HG03135 (cell line): Measurements from ENCODE around the gene RRP9.

Source experiments
- ATAC-seq: cut with Tn5 transposase; IDR thresholded peaks from one replicate; pipeline ENCODE4 v1.9.1; 2021; ENCODE audit warnings: mild to moderate bottlenecking, moderate library complexity; ENCODE audit not compliant: unreplicated experiment

RRP9 gene

DNA sequence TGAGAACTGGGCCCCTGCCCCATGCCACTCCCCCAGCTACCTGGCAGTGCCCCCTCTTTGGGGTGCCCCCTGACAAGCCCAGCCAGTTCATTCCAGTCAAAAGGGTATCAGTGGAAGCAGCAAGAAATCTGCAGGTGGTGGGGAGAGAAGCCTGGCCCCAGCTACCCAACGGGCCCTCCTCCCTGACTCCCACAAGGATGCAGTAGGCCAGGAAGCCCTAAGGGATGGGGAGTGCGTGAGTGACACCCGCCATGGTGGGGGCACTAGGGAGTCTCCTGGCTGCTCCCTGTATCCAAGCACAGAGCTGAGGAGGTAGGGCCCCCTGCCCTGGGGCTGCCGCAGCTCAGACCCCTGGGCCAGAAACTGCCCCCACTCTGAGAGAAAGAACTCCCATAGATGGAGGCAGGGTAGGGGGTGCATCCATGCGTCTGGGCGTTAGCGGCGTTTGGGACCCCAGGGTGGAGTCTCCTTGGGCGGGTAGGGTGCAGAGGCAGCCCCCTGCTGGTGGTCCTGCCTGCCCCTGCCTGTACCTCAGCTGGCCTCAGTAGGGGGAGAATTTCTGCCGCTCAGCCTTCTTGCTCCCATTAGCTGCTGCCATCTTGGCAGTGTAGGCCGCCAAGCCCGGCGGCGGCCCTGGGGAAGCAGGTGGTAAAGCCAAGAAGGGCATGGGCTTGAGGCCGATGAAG is 16.0 kb upstream of the RRP9 start:
- ATAC-seq, result no peak

DNA sequence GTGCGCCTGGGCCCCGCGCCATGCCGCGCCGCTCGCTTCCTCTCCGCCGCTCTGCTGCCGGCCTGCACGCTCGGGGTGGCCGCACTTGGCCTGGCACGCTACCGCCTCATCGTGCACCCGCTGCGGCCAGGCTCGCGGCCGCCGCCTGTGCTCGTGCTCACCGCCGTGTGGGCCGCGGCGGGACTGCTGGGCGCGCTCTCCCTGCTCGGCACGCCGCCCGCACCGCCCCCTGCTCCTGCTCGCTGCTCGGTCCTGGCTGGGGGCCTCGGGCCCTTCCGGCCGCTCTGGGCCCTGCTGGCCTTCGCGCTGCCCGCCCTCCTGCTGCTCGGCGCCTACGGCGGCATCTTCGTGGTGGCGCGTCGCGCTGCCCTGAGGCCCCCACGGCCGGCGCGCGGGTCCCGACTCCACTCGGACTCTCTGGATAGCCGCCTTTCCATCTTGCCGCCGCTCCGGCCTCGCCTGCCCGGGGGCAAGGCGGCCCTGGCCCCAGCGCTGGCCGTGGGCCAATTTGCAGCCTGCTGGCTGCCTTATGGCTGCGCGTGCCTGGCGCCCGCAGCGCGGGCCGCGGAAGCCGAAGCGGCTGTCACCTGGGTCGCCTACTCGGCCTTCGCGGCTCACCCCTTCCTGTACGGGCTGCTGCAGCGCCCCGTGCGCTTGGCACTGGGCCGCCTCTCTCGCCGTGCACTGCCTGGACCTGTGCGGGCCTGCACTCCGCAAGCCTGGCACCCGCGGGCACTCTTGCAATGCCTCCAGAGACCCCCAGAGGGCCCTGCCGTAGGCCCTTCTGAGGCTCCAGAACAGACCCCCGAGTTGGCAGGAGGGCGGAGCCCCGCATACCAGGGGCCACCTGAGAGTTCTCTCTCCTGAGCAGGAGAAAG is 14.4 kb upstream of the RRP9 start:
- no peak for ATAC-seq

DNA sequence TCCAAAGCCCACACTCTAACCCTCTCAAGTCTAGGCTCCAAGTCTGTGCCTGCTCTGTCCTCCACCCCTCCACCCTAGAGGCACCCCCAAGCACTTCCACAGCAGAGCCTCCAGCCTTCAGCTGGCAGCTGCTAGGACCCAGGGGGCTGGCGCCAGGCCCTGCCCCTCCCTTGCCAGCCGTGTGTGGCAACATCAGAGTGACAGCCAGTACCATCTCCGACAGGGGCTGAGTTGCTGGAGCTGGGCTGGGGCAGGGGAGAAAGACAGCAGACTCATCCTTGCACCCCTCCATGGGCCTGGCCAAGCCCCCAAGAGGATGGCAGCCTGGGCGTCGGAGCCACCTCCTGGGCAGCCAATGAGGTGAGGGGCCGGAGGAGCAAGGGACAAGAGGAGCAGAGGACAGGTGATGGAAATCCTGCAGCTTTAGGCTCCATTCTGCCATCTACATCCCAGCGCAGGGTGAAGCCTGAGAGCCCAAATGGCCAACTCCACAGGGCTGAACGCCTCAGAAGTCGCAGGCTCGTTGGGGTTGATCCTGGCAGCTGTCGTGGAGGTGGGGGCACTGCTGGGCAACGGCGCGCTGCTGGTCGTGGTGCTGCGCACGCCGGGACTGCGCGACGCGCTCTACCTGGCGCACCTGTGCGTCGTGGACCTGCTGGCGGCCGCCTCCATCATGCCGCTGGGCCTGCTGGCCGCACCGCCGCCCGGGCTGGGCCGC is 13.6 kb upstream of the RRP9 start, which contains the start of gene GPR62:
Gene GPR62 (plus strand): TSS at position 207 of the 718 bp plus-strand sequence. CDS start 272 bp downstream, at position 479.
- ATAC-seq, result no peak

DNA sequence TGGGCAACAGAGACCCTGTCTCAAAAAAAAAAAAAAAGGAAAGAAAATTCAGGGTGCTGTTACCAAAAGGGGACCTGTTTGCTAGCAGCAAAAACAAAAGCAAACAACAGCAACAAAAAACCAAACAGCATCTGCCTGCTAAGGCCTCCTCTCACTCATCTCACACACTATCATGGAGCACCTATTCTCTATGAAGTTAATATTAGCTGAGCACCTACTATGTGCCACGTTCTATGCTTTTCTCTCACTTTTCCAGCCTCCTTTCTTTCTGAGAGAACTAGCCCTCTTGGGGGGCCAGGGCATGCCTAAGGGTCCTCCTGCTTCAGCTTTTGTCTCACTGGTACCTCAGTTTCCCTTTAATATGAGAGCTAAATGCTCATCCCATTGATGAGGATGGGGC is 13.0 kb upstream of the RRP9 start:
- ATAC-seq, result no peak

DNA sequence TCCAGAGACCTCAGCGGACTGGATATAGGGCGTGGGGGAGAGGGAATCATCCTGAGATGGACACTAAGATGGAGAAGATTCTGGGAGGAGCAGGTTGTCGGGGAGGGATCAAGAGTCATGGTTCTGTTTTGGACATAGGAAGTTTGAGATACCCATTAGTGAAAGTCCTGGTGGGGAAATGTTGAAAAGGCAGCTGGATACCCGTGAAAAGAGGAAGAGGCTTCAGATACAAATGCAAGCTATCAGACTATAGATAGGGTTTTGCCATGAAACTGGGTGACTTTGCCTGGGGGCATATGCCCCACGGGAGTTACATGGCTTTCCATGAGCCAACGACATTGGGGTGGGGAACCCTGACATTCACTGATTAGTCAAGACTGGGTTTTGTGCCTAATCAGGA is 12.4 kb upstream of the RRP9 start:
- no peak for ATAC-seq

DNA sequence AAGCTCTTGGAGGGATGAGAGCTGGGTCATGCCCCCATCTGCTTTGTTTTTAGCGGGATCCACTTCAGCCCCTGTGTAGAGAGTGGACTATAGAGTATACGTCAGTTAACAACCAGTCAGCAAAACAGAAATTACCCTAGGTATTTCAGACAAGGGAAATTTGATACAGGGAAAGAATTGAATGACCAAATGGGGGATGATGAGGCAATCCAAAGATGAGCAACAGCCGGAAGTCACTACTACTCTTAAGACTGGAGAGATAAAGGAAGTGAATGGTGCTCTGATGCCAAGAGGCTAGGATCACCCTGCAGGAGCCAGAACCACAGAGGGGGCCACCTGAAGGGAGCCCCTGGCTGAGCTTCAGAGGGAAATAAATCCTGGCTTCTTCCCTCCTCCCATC is 11.7 kb upstream of the RRP9 start:
- ATAC-seq, result no peak

DNA sequence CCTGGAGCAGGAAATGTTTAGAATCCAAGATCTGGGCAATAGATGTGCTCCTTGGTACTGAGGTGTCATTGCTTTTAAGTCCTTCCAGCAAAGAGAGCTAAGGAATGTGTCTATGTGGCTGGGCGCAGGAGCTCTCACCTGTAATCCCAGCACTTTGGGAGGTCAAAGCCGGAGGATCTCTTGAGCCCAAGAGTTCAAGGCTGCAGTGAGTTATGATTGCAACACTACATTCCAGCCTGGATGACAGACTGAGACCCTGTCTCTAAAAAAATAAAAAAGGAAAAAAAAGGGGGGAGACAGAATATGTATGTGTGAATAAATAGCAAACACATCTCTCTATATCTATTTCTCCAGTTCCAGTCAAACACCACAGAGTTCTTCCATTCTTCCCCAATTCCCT is 9.2 kb upstream of the RRP9 start:
- ATAC-seq, result no peak

DNA sequence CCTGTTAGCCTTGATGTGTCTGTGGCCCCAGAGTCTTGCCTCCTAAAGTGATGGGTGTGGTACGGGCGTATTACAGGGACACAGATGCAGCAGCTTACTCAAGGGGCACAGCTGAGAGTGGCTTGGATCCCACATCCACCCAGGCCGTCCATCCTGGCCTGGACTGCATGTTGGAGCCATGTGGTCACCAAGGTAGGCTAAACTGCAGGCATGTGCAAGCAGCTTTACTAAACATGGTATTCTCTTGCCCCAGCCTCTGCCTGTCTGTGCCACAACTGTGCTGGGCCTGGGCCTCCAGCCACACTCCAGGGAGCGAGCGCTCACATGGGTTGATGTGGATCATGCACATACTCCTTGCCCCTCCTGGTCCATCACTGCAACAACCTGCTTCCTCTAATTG is 7.4 kb upstream of the RRP9 start:
- ATAC-seq, result no peak

DNA sequence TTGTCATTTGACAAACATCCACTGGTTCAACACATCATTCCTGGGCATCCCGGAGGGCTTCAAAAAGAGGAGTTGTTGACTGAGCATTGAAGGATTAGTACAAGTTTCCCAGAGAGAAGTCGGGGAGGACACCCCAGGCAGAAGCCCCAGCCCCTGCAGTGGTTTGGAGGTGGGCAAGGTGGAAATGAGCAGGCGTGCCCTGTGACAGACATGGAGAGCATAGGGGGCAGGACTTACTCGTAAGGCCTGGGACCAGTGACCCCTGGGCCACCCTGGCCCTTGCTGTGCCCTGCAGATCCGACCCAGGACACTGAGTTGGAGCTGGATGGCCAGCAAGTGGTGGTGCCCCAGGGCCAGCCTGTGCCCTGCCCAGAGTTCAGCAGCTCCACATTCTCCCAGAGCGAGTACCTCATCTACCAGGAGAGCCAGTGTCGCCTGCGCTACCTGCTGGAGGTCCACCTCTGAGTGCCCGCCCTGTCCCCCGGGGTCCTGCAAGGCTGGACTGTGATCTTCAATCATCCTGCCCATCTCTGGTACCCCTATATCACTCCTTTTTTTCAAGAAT is 6.4 kb upstream of the RRP9 start:
- ATAC-seq, result no peak

DNA sequence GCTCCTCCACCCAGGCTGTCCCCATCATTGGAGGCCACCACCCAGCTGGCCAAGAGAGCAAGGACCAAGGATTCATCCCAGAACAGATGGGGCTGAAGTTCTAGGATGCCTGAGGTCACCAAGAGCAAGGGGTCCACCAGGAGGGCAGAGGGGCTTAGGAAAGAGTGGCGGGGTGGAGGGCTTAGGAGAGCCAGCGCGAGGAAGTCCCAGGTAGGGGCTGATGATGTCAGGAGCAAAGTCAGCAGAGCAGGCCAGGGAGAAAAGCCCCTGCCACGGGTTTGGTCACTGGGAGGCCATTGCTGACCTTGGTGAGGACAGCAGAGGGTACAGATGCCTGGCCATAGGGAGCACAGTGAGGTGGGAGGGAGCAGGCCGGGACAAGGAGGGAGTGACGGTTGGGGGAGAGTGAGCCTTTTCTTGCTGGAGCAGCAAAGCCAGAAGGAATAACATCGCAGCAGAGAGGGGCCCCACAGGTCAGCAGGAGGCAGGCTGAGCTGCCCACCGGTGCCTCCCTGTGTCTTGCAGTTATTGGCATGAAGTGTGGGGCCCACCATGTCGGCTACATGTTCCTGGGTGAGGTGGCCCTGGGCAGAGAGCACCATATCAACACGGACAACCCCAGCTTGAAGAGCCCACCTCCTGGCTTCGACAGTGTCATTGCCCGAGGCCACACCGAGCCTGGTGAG is 5.7 kb upstream of the RRP9 start:
- ATAC-seq, result no peak

DNA sequence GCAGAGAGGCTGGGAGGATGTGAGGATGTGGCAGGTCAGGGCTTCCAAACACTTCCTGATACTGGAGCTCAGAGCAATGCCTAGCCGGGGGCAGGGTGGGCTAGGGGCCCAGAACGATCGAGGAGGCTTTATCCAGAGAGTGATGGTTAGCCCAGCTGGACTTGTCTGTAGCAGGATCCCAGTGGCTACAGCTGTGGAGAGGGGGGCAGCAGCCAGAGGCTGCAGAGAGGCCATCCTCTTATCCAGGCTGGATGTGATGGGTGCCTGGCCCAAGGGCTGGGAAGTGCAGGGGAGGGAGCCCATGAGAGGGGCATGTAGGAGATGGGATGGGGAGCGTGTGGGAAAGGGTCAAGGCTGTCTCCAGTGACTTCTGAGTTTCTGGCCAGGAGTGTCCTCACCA is 5.1 kb upstream of the RRP9 start:
- ATAC-seq, result no peak

DNA sequence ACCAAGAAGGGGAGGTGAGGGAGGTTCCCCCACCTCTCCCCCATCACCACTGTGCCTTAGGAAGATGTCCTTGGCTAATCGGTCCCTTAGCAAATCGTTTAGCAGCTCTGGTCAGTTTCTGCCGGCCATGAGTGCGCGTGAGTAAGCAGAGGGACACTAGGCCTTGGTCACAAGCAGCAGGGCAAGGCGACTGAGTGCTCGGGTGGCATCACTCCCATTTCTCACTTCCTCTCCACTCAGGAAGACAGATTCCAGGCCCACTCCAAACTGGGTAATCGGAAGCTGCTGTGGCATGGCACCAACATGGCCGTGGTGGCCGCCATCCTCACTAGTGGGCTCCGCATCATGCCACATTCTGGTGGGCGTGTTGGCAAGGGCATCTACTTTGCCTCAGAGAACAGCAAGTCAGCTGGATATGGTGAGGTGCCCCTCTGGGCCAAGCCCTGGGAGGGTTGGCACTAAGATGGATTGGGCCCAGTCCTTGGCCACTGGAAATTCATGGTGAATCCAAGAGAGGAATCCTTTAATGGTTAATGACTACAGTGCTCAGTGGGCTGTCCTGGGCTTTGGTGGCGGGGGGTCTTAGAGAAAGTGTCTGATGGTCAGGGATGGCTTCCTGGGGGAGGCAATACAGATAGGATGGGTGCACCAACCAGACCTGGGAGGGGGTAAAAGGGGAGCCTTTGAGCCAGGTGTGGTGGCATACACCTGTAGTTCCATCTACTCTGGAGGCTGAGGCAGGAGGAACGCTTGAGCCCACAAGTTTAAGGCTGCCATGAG is 4.4 kb upstream of the RRP9 start:
- ATAC-seq, result no peak

DNA sequence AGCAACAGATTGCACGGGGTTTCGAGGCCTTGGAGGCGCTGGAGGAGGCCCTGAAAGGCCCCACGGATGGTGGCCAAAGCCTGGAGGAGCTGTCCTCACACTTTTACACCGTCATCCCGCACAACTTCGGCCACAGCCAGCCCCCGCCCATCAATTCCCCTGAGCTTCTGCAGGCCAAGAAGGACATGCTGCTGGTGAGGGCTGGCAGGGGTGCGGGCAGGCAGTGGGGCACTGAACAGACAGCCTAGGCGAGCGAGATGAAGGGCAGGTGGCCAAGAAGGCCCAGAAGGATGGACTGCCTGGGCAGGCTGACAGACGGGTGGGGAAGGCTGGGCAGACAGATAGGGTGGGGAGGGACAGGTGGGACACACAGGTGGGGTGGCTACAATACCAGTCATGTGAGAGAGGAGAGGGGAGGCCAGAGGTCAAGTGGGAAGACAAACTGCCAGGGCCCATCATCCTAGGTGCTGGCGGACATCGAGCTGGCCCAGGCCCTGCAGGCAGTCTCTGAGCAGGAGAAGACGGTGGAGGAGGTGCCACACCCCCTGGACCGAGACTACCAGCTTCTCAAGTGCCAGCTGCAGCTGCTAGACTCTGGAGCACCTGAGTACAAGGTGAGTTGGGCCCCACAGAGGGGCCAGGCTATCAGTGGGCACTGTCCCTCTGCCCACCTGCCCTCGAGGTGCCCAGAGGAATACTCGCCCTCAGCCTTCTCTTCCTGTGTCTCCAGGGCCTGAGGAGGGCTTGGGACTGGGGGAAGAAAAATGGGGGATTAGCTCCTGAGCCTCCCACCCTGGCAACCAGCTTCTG is 3.5 kb upstream of the RRP9 start:
- no peak for ATAC-seq

DNA sequence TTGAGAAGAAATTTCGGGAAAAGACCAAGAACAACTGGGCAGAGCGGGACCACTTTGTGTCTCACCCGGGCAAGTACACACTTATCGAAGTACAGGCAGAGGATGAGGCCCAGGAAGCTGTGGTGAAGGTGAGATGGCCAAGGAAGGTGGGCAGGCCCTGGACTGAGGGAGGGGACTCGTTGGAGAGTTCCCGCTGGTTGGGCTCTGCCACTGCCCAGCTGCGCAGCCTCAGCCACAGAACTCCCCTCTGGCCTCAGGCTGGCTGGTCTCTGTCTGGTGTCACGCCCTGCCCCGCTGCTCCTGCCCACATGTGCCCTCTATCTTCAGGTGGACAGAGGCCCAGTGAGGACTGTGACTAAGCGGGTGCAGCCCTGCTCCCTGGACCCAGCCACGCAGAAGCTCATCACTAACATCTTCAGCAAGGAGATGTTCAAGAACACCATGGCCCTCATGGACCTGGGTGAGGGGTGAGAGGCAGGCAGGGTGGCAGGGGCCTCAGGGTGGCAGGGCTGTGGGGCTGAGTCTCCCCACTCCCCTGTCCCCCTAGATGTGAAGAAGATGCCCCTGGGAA is 2.8 kb upstream of the RRP9 start:
- no peak for ATAC-seq

DNA sequence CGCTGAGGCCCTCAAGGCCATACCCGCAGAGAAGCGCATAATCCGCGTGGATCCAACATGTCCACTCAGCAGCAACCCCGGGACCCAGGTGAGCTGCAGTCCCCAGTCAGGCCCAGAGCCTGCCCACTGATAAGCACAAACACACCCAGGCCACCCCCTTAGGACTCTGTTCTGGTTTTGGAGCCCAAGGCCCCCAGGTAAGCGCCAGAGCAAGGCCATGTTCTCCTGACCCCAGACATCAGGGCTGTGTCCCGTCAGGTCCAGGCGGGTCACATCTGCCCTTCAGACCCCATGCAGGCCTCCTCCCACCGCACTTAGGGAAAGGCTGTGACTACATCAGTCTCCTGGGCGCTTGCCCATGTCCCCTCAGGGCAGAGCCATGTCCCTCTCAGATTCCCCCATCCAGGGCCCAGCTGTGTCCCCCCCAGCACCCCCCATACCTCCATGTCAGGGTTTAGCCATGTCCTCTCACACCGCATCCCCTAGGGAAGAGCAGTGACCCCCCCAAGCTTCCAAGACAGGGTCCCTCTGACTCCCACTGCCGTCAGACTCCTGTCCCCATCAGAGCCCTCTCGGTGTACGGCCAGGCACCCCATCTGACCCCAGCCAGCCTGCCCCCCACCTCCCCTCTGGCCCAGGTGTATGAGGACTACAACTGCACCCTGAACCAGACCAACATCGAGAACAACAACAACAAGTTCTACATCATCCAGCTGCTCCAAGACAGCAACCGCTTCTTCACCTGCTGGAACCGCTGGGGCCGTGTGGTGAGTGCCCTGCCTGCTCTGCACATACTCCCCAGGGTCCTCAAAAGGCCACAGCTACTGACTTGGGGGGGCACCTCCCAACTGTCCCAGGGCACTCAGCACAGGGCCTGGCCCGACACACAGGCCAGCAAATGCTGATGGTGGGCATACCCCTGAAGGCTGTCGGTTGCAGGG is 2.0 kb upstream of the RRP9 start:
- ATAC-seq, result no peak

DNA sequence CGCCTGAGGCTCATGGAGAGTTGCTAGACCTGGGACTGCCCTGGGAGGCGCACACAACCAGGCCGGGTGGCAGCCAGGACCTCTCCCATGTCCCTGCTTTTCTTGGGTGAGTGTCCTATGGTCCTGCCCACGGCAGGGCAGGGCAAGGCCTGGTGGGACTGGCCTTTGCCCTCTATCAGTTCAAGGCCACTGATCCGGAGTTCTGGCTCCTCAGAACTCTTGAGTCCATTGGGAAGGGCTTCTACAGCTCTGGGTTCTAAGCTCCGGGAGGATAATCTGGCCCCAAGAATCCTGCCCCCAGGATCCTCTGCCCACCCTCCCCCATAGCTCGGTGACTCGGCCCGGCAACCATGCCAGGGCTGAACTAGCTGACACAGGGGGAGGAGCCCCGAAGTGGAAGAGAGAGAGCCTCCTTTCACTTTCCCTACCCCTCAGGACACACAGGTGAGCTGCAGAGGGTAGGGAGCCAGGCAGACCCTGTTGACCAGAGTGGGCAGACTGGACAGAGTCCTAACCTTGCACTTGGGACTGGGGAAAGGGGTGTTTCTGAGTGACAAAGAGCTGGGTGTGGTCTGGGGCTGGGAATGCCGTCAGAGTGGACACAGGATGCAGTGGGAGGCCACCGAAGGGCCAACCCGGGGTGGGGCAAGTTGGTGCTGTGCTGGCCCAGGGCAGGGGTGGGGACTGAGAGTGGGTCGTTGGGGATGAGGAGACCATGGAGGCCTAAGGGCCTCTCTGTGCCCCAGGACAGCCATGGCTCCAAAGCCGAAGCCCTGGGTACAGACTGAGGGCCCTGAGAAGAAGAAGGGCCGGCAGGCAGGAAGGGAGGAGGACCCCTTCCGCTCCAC is 1.1 kb upstream of the RRP9 start:
- no peak for ATAC-seq

DNA sequence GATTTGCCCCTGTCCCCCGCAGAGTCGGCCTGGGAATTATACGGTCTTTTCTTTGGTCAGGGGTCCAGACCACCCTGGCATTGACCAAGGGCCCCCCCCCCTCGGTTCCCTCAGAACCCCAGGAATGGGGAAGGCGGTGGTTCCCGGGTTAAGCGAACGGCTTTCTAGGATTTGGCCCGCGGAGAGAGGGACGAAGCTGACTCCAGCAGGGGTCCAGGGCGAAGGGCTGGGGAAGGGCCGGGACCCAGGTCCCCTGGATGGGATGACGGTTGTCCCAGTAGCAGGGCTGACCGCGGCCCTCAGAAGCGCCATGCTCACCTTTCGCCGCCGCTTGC is 274 bp downstream of the RRP9 start:
- ATAC-seq, result no peak
